Muscle layer of colon (tissue), 2 donors: ENCODE data around the gene CACNA1E.

ENCODE experiments used
- H3K27ac ChIP-seq: one replicate; pipeline ENCODE4 v1.7.0; 2013; ENCODE audit warnings: low read depth, mild to moderate bottlenecking, low read length, moderate library complexity
- H3K27me3 ChIP-seq, 2 donors: one replicate each; pipeline ENCODE4 v1.7.0; 2013; ENCODE audit warnings: low read length in 2 of 2, mild to moderate bottlenecking in 2 of 2; ENCODE audit not compliant: insufficient read depth in 2 of 2, control insufficient read depth in 1 of 2
- H3K36me3 ChIP-seq: one replicate; pipeline ENCODE4 v1.7.0; 2013; ENCODE audit warnings: mild to moderate bottlenecking, low read length; ENCODE audit not compliant: insufficient read depth
- H3K4me1 ChIP-seq: one replicate; pipeline ENCODE4 v1.7.0; 2013; ENCODE audit warnings: mild to moderate bottlenecking, low read length; ENCODE audit not compliant: insufficient read depth
- H3K4me3 ChIP-seq, 2 donors: one replicate each; pipeline ENCODE4 v1.7.0; 2013; ENCODE audit warnings: low read length in 2 of 2, low read depth in 1 of 2, mild to moderate bottlenecking in 1 of 2, moderate library complexity in 1 of 2
- H3K9ac ChIP-seq: one replicate; pipeline ENCODE4 v1.7.0; 2013; ENCODE audit warnings: low read length
- H3K9me3 ChIP-seq: one replicate; pipeline ENCODE4 v1.7.0; 2013; ENCODE audit warnings: mild to moderate bottlenecking, low read length
- donor health status: abdominal sarcoma.
- donor health status: Adenocarcinoma of cecum.

The CACNA1E gene

DNA sequence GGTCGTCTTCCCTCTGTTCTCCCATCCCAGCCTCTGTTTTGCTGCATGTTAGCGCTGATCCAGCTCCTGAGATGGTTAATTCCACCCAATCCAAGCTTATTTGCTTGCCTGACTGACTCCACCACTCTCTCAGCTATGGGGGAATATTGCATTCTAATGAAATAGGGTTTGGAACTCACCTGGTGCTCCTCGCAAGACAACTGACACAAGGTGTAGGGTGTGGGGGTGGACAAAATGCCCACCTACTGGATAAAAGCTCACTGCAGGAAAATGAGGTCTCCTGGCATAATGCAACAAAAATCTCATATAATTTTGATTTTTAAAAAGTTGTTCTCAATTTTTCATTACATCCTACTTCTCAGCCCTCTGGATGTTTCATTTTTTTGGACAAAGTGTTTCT lies 319.1 kb downstream of the CACNA1E start:
- Histone ChIP-seq H3K27ac (no peak overlapping the region), H3K4me3 (no peak overlapping the region), H3K4me1 (no peaks in the 10 kb centered on the region), H3K27me3 (no peaks in the 10 kb centered on the region), H3K36me3 (no peaks in the 10 kb centered on the region), H3K9ac (no peak overlapping the region), H3K9me3 (no peaks in the 10 kb centered on the region)

DNA sequence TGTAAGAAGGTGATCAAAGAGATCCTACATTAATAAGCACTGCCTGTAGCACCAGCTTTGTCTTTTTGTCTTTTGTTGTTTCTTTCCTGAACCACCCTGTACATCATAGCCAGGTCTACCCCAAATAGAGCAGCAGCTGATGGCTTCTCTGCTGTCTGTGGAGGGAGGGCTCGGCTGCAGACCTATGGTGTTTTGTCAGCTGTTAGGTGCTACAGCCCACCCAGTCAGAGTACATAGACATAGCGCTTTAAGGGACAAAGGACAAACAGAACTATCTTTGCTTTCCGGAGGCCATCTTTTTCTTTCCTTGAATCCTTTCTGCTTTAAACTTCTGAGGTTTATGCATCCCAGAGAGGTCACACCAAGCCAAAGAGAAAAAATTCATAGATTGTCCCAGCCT lies 320.1 kb downstream of the CACNA1E start:
- Histone ChIP-seq H3K4me3 (no peak overlapping the region), H3K27me3 (no peaks in the 10 kb centered on the region), H3K36me3 (no peaks in the 10 kb centered on the region), H3K27ac (no peak overlapping the region), H3K4me1 (no peaks in the 10 kb centered on the region), H3K9ac (no peak overlapping the region), H3K9me3 (no peaks in the 10 kb centered on the region)

DNA sequence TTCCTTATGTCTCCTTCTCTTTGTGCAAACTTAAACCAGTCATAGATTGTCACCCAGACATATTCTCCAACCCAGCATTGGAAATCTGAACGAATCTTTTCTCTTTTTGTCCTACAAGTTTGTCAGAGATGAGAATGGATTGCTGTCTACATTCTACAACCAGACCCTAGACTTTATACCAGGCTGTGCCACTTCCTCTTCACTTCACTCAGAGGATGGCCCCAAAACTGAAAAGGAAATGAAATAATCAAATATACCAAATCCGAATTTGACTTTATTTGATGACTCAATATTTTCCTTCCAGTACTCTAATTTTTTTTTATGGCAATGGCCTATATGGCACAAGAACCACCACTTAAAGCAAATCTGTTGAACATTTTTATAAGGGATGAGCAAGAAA lies 321.7 kb downstream of the CACNA1E start:
- Histone ChIP-seq H3K4me1 (no peaks in the 10 kb centered on the region), H3K9ac (no peak overlapping the region), H3K4me3 (no peak overlapping the region)

DNA sequence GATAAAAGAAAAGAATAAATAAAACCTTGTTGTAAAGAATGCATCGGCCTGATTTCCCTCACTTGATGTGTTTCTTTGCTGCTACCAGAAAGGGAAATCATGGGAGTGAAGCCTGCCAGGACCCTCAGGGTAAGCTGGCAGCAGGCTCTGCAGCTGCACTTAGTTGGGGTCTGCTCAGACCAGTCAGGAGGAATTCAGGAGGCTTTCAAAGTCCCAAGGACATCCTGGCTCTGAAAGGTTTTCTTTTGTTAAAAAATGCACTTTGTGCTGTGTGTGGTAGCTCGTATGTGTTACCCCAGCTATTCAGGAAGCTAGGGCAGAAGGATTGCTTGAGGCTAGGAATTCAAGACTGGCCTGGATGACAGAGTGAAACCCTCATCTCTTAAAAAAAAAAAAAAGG lies 323.4 kb downstream of the CACNA1E start:
- no peaks in the 10 kb centered on the region for H3K4me1 ChIP-seq
- no peaks in the 10 kb centered on the region for H3K36me3 ChIP-seq
- H3K27me3 ChIP-seq, result no peaks in the 10 kb centered on the region
- no peak overlapping the region for H3K27ac ChIP-seq
- H3K9ac ChIP-seq, result no peak overlapping the region
- H3K4me3 ChIP-seq, result no peak overlapping the region
- no peaks in the 10 kb centered on the region for H3K9me3 ChIP-seq

More for the DNA sequence above, 321.7 kb downstream of the CACNA1E start:
- Histone ChIP-seq H3K9me3 (no peaks in the 10 kb centered on the region), H3K27ac (no peak overlapping the region), H3K27me3 (no peaks in the 10 kb centered on the region), H3K36me3 (no peaks in the 10 kb centered on the region)

DNA sequence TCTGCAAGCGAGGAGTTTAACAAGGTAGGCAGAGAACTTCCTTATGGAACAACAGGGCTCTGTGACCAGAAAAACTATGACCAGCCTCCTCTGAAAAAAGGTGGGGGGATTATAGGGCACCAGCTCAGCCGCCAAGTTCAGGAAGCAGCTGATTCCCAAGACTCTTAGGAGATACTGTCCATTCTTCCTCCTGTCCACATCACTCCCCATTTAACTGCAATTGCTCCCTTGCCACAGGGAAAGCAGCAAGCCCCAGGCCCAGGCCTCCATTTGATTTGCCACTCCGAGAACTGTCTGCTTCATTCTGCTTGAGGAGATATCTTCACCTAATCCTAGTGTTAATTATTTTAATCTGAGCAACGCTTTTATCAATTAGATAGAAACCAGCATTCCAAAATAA lies 323.9 kb downstream of the CACNA1E start:
- no peaks in the 10 kb centered on the region for H3K27me3 ChIP-seq
- no peak overlapping the region for H3K4me3 ChIP-seq
- H3K9me3 ChIP-seq, result no peaks in the 10 kb centered on the region
- H3K36me3 ChIP-seq, result no peaks in the 10 kb centered on the region
- no peak overlapping the region for H3K9ac ChIP-seq
- H3K27ac ChIP-seq, result no peak overlapping the region
- H3K4me1 ChIP-seq, result no peaks in the 10 kb centered on the region

DNA sequence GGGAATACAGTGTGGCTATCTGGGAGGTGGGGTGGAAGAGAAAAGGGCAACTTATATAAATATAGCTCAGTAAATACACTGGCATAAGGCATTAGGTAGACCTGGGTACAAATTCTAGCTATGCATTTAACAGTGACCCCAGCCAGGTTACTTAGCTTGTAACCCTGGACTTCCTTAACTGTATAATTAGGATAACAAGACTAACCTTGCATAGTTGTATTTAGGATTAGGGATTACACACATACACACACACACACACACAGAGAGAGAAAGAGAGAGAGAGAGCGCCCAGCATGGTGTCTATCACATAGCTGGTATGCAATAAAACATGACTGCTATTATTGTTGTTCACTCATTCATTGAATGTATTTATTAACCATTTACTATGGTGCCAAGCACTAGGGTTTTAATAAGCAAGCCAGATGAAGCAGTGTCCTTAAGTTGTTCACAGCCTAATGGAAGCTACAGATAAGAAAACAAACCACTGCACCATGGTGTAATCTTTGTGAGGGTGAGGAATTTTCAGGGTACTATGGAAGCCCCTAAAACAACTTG lies 326.8 kb downstream of the CACNA1E start:
- no peaks in the 10 kb centered on the region for H3K4me1 ChIP-seq
- no peak overlapping the region for H3K9ac ChIP-seq
- no peak overlapping the region for H3K27ac ChIP-seq
- no peaks in the 10 kb centered on the region for H3K36me3 ChIP-seq
- no peaks in the 10 kb centered on the region for H3K27me3 ChIP-seq
- H3K4me3 ChIP-seq, result no peak overlapping the region
- H3K9me3 ChIP-seq, result no peaks in the 10 kb centered on the region

DNA sequence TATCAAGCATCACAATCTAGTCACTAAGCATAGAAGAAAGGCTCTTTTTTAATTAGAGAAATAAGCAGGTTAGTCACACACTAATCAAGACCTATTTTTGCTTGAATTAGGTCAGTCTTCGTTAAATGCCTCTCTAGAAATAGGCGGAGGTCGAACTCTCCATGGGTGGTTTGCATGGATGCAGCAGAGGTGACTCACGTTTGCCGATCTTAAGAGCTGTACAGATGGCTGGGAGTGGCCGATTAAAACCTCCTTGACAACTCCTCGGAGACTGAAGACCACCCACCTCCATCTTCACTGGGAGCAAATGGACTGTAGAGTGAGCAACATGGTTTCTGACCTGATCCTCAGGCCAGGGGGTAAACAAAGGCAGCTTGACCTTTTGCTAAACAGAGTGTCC lies 328.9 kb downstream of the CACNA1E start:
- H3K9me3 ChIP-seq, result no peaks in the 10 kb centered on the region
- H3K9ac ChIP-seq, result no peak overlapping the region
- no peak overlapping the region for H3K4me3 ChIP-seq
- H3K27me3 ChIP-seq, result no peaks in the 10 kb centered on the region
- H3K36me3 ChIP-seq, result no peaks in the 10 kb centered on the region
- H3K4me1 ChIP-seq, result no peaks in the 10 kb centered on the region
- no peak overlapping the region for H3K27ac ChIP-seq

DNA sequence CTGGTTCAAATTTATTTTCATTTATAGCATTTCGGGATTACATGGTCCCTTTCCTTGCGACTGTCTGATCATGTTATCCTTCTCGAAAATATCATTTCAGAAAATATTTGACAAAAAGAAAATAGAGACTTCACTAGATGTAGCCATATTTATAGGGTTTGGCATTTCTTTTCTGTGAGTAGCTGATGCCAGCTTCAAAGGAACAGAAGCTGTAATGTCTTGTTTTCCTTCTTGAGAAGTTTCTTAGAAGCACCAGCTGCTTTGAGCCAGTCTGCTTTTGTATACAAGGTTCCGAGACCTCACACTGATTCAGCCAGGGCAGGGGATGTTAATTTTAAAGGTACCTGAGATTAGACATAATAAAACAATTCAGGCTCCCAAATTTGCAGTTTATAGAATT lies 329.9 kb downstream of the CACNA1E start:
- H3K9me3 ChIP-seq, result no peaks in the 10 kb centered on the region
- no peaks in the 10 kb centered on the region for H3K36me3 ChIP-seq
- no peak overlapping the region for H3K27ac ChIP-seq
- H3K27me3 ChIP-seq, result no peaks in the 10 kb centered on the region
- H3K9ac ChIP-seq, result no peak overlapping the region
- no peak overlapping the region for H3K4me3 ChIP-seq
- no peaks in the 10 kb centered on the region for H3K4me1 ChIP-seq

DNA sequence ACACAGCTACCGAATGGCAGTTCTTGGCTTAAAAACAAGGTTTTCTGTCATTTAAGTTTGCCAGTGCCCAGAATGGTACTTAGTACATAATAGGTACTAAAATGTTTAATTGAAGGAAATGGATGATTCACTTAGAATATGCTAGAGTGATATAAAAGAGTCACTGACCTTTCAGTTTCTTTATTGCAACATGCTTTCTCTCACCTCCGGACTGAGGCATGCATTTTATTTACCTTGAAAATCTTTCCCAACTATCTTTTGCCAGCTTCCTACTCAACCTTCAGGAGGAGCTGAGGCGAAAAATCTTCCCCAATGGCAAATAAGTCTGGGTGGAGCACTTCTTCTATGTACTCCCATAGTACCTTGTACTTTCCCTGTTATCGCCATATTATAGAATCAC lies 333.3 kb downstream of the CACNA1E start:
- no peak overlapping the region for H3K27ac ChIP-seq
- H3K4me3 ChIP-seq, result no peak overlapping the region
- H3K36me3 ChIP-seq, result no peaks in the 10 kb centered on the region
- no peaks in the 10 kb centered on the region for H3K9me3 ChIP-seq
- H3K4me1 ChIP-seq, result no peaks in the 10 kb centered on the region
- H3K9ac ChIP-seq, result no peak overlapping the region
- H3K27me3 ChIP-seq, result no peaks in the 10 kb centered on the region

DNA sequence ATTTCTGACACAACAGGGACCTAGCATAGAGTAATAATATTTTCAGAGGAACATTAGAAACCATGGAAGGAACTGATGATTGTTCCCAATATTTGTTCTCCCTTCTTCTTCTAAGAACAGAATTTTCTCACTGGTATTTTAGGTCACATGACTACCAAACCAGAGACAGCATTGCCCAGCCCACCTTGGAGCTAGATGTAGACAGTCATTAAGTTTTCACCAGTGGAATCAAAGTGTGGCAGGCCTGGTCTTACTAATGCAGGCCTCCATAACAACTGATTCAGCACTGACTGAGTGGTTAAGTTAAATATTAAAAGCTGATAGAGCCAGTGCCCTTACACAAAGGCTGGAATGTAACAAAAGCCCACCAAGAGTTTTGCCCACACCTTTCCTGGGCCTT lies 333.8 kb downstream of the CACNA1E start:
- Histone ChIP-seq H3K9ac (no peak overlapping the region), H3K27me3 (no peaks in the 10 kb centered on the region), H3K9me3 (no peaks in the 10 kb centered on the region), H3K36me3 (no peaks in the 10 kb centered on the region), H3K4me1 (no peaks in the 10 kb centered on the region), H3K27ac (no peak overlapping the region), H3K4me3 (no peak overlapping the region)

DNA sequence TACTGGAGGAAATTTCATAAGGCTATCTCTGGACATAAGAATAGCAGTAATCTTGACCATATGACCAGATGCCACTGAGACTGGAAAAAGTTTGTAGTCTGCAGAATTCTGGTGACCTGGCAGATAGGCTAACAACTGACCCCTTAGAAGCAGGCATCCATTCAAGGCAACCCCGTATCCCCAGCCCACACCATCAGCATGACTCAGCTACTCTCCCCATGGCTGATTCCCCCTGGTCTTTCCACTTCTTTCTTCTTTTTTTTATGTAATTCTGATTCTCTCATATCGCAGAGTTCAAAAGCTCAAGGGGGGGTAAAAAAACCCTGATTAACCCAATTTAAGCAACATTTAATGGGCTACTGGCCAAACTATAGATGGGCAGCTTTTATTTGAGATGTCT lies 335.1 kb downstream of the CACNA1E start:
- H3K4me3 ChIP-seq, result no peak overlapping the region
- H3K9me3 ChIP-seq, result no peaks in the 10 kb centered on the region
- H3K27ac ChIP-seq, result no peak overlapping the region
- no peak overlapping the region for H3K9ac ChIP-seq
- no peaks in the 10 kb centered on the region for H3K27me3 ChIP-seq
- no peaks in the 10 kb centered on the region for H3K4me1 ChIP-seq
- no peaks in the 10 kb centered on the region for H3K36me3 ChIP-seq

DNA sequence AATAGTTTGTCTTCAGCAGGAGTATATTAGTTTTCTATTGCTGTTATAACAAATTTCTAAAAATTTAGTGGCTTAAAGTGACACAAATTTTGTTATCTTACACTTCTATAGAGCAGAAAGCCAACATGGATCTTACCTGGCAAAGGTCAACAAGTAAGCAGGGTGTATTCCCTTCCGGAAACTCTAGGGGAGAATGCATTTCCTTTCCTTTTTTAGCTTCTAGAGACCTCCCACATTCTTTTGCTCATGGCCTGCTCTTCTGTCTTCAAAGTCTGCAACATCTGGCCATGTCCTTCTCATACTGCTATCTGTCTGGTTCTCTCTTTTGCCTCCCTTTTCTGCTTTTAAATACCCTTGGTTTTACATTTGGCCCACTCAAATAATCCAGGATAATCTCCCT lies 335.6 kb downstream of the CACNA1E start:
- no peaks in the 10 kb centered on the region for H3K27me3 ChIP-seq

More for the DNA sequence above, 335.6 kb downstream of the CACNA1E start:
- Histone ChIP-seq H3K9ac (no peak overlapping the region), H3K27ac (no peak overlapping the region), H3K9me3 (no peaks in the 10 kb centered on the region), H3K36me3 (no peaks in the 10 kb centered on the region), H3K4me1 (no peaks in the 10 kb centered on the region), H3K4me3 (no peak overlapping the region)
